SK-N-SH (cell line): ENCODE measurements around the gene PLCB1.
A peak's percentile ranks its signal among the peaks of the same experiment; 100 is the strongest.

ENCODE experiments used
- CHD2 ChIP-seq: fragments of 150-350 bp; IDR thresholded peaks from 2 replicates; pipeline ENCODE4 v1.6.1; 2018; ENCODE audit warnings: low read length; ENCODE audit not compliant: partially characterized antibody
- EP300 ChIP-seq, 2 experiments: IDR thresholded peaks; 2 replicates each; pipeline versions ENCODE4 v1.4.0 to v1.6.1; 2012; ENCODE audit warnings: borderline replicate concordance in 1 of 2, low read depth in 1 of 2, low read length in 1 of 2
- EZH2phosphoT487 ChIP-seq: fragments of 200-600 bp; sonication (generic); IDR thresholded peaks from 2 replicates; pipeline ENCODE4 v1.6.1; 2017; ENCODE audit warnings: low read depth, mixed run types, mild to moderate bottlenecking, antibody characterized with exemption, moderate library complexity, borderline replicate concordance
- FOXJ3 ChIP-seq: sonication (generic); formaldehyde crosslinking; IDR thresholded peaks from 2 replicates; pipeline ENCODE4 v1.5.1; 2020; ENCODE audit warnings: mild to moderate bottlenecking, missing genetic modification reagents
- GABPA ChIP-seq: IDR thresholded peaks from 2 replicates; pipeline ENCODE4 v1.4.0; 2012; ENCODE audit warnings: low read depth, mild to moderate bottlenecking
- JUND ChIP-seq: IDR thresholded peaks from 2 replicates; pipeline ENCODE4 v1.4.0; 2012
- NFIC ChIP-seq: IDR thresholded peaks from 2 replicates; pipeline ENCODE4 v1.4.0; 2012; ENCODE audit warnings: borderline replicate concordance
- POLR2AphosphoS5 ChIP-seq: IDR thresholded peaks from 2 replicates; pipeline ENCODE4 v1.6.1; 2012; ENCODE audit warnings: low read depth, low read length
- RAD21 ChIP-seq: IDR thresholded peaks from 2 replicates; pipeline ENCODE4 v1.6.1; 2012; ENCODE audit warnings: mild to moderate bottlenecking, low read length
- RCOR1 ChIP-seq: fragments of 150-350 bp; IDR thresholded peaks from 2 replicates; pipeline ENCODE4 v1.6.1; 2017; ENCODE audit warnings: antibody characterized with exemption, low read length
- YY1 ChIP-seq: IDR thresholded peaks from 2 replicates; pipeline ENCODE4 v1.4.0; 2012; ENCODE audit warnings: low read depth, mild to moderate bottlenecking
- TF ChIP-seq, protein P1 (sequence below): fragments of 200-600 bp; sonication (generic); IDR thresholded peaks from 2 replicates; pipeline ENCODE4 v1.6.1; 2017; ENCODE audit warnings: antibody characterized with exemption, mild to moderate bottlenecking, moderate library complexity
- TF ChIP-seq, protein P2 (sequence below): IDR thresholded peaks from 2 replicates; pipeline ENCODE4 v1.6.1; 2012; ENCODE audit warnings: mild to moderate bottlenecking, low read depth, low read length, moderate library complexity

DNA sequence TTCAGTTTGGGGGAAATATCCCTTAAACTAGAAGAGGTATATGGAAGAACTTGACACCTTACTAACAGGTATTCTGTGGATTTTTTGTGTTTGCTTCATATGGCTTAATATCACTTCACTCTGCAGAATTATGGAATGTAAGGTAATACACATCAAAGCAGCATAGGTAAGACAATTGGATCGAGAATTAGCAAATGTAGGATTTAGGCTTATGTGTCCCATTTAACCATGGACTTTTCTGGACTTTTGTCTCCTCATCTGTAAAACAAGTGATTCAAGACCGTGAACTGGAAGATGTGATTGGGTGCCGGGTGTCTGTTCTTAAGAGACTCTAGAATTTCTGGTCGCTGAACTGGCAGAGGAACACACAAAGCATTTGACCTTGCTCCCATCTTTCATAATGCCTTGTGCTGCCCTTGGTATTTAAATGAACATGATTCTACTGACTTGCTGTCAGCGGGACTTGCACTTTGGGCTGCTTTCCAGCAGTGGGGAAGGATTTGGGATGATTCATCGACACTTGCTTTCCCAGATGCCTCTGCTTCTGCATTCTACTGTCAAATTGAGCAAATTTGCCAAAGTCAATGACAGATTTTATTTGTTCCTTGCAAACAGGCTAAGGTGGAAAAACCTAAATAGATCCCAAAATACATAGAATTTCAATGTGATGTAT is 199.8 kb downstream of the PLCB1 start:
- TF ChIP-seq NFIC (peak; percentile 81), EZH2phosphoT487 (no peak), EP300 (IDR thresholded peaks at IDR 0.05; ENCODE audit: borderline replicate concordance in 1 of 2, low read depth in 1 of 2, low read length in 1 of 2) (peak in 1 of 2 experiments; percentile 45; a peak in 1 of 4 replicates), GABPA (no peak), RCOR1 (no peak), RAD21 (no peak), POLR2AphosphoS5 (peak; percentile 36; the same call in 1 of the 2 replicates), FOXJ3 (CRISPR knock-in tag) (no peak), YY1 (no peak), JUND (peak; percentile 71), CHD2 (no peak)
- TF ChIP-seq, protein P1, sequence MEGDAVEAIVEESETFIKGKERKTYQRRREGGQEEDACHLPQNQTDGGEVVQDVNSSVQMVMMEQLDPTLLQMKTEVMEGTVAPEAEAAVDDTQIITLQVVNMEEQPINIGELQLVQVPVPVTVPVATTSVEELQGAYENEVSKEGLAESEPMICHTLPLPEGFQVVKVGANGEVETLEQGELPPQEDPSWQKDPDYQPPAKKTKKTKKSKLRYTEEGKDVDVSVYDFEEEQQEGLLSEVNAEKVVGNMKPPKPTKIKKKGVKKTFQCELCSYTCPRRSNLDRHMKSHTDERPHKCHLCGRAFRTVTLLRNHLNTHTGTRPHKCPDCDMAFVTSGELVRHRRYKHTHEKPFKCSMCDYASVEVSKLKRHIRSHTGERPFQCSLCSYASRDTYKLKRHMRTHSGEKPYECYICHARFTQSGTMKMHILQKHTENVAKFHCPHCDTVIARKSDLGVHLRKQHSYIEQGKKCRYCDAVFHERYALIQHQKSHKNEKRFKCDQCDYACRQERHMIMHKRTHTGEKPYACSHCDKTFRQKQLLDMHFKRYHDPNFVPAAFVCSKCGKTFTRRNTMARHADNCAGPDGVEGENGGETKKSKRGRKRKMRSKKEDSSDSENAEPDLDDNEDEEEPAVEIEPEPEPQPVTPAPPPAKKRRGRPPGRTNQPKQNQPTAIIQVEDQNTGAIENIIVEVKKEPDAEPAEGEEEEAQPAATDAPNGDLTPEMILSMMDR, result no peak
- TF ChIP-seq, protein P2, sequence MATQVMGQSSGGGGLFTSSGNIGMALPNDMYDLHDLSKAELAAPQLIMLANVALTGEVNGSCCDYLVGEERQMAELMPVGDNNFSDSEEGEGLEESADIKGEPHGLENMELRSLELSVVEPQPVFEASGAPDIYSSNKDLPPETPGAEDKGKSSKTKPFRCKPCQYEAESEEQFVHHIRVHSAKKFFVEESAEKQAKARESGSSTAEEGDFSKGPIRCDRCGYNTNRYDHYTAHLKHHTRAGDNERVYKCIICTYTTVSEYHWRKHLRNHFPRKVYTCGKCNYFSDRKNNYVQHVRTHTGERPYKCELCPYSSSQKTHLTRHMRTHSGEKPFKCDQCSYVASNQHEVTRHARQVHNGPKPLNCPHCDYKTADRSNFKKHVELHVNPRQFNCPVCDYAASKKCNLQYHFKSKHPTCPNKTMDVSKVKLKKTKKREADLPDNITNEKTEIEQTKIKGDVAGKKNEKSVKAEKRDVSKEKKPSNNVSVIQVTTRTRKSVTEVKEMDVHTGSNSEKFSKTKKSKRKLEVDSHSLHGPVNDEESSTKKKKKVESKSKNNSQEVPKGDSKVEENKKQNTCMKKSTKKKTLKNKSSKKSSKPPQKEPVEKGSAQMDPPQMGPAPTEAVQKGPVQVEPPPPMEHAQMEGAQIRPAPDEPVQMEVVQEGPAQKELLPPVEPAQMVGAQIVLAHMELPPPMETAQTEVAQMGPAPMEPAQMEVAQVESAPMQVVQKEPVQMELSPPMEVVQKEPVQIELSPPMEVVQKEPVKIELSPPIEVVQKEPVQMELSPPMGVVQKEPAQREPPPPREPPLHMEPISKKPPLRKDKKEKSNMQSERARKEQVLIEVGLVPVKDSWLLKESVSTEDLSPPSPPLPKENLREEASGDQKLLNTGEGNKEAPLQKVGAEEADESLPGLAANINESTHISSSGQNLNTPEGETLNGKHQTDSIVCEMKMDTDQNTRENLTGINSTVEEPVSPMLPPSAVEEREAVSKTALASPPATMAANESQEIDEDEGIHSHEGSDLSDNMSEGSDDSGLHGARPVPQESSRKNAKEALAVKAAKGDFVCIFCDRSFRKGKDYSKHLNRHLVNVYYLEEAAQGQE, result 0 out of 2 replicates have a peak, but pooled peaks have one; percentile 42
